GM23338 (cell line): ENCODE results near the gene HIC2. TPM values are rescaled to one million over a fixed set of nuclear protein-coding genes. Genes with fewer than 3 reads are reported as not detected.
"Not testable (repeated sequence)": the region's sequence is repeated elsewhere in the genome, so short reads cannot be mapped to it uniquely, and the experiment has no call there.

ENCODE experiments used
- ATAC-seq: fragments of 200-7000 bp; cut with Tn5 transposase; 3 replicates; pipeline ENCODE4 v1.9.1; 2020
- DNase-seq: peaks from one replicate; pipeline ENCODE4 v3.0.0-alpha.2; 2015; ENCODE audit warnings: low spot score
- H2AFZ ChIP-seq: fragments of 200-600 bp; sonication (generic); 2 replicates; pipeline ENCODE4 v1.8.0; 2016; ENCODE audit warnings: antibody characterized with exemption, mild to moderate bottlenecking, moderate library complexity
- H3F3A ChIP-seq: fragments of 200-600 bp; sonication (generic); replicated peaks from 2 replicates; pipeline ENCODE4 v1.8.0; 2017; ENCODE audit warnings: antibody characterized with exemption, mixed run types, low read depth
- H3K27ac ChIP-seq: fragments of 200-600 bp; sonication (generic); 2 replicates; pipeline ENCODE4 v1.6.1; 2016; ENCODE audit warnings: low read depth
- H3K27me3 ChIP-seq: fragments of 200-600 bp; sonication (generic); 2 replicates; pipeline ENCODE4 v1.8.0; 2016; ENCODE audit warnings: mild to moderate bottlenecking, mixed run types, moderate library complexity; ENCODE audit not compliant: insufficient read depth
- H3K36me3 ChIP-seq: fragments of 200-600 bp; sonication (generic); 2 replicates; pipeline ENCODE4 v1.8.0; 2016; ENCODE audit warnings: mild to moderate bottlenecking; ENCODE audit not compliant: insufficient read depth
- H3K4me1 ChIP-seq: fragments of 200-600 bp; sonication (generic); 2 replicates; pipeline ENCODE4 v1.8.0; 2016; ENCODE audit warnings: mild to moderate bottlenecking, moderate library complexity; ENCODE audit not compliant: insufficient read depth
- H3K4me2 ChIP-seq: fragments of 200-600 bp; sonication (generic); 2 replicates; pipeline ENCODE4 v1.7.1; 2017; ENCODE audit warnings: mixed run types
- H3K4me3 ChIP-seq: fragments of 200-600 bp; sonication (generic); 2 replicates; pipeline ENCODE4 v1.6.1; 2016; ENCODE audit warnings: mixed run types
- H3K79me2 ChIP-seq: fragments of 200-600 bp; sonication (generic); replicated peaks from 2 replicates; pipeline ENCODE4 v1.8.0; 2017; ENCODE audit warnings: mild to moderate bottlenecking; ENCODE audit not compliant: insufficient read depth
- H3K9me2 ChIP-seq: fragments of 200-600 bp; sonication (generic); 2 replicates; pipeline ENCODE4 v1.8.0; 2017; ENCODE audit not compliant: insufficient read depth
- H4K20me1 ChIP-seq: fragments of 200-600 bp; sonication (generic); replicated peaks from 2 replicates; pipeline ENCODE4 v1.8.0; 2017; ENCODE audit warnings: mild to moderate bottlenecking; ENCODE audit not compliant: insufficient read depth
- H3K27ac Mint-ChIP-seq: 2 replicates; pipeline ENCODE4 v1.8.0; 2020; ENCODE audit warnings: inconsistent platforms, mild to moderate bottlenecking, moderate library complexity, mixed read lengths
- H3K27me3 Mint-ChIP-seq: 3 replicates; pipeline ENCODE4 v1.8.0; 2022; ENCODE audit warnings: low read depth, mild to moderate bottlenecking, moderate library complexity, mixed read lengths, inconsistent platforms; ENCODE audit not compliant: insufficient read depth, poor library complexity
- H3K36me3 Mint-ChIP-seq: 3 replicates; pipeline ENCODE4 v1.8.0; 2021; ENCODE audit warnings: low read depth, mild to moderate bottlenecking, inconsistent platforms, moderate library complexity, mixed read lengths
- H3K4me1 Mint-ChIP-seq: 3 replicates; pipeline ENCODE4 v1.8.0; 2020; ENCODE audit warnings: mild to moderate bottlenecking, inconsistent platforms, mixed read lengths
- H3K4me3 Mint-ChIP-seq: 3 replicates; pipeline ENCODE4 v1.8.0; 2021; ENCODE audit warnings: moderate library complexity, mild to moderate bottlenecking, inconsistent platforms, mixed read lengths
- H3K9me3 Mint-ChIP-seq: 3 replicates; pipeline ENCODE4 v1.8.0; 2020; ENCODE audit warnings: moderate library complexity, mild to moderate bottlenecking, inconsistent platforms, mixed read lengths
- polyA plus RNA-seq: library from polyadenylated mRNA; unstranded; fragments of >200 nt; fragmentation: Nextera tagmentation; extraction: Ambion mirVana; gene quantifications from 2 replicates; pipeline ENCODE4 v1.2.1, GENCODE V29; 2016
- total RNA-seq: library from RNA; depleted of rRNA; stranded (reverse); fragments of >200 nt; shearing (Covaris generic); gene quantifications from 2 replicates; pipeline ENCODE4 v1.2.3, GENCODE V29; 2014

Gene HIC2
- total and polyA plus RNA-seq, 2 experiments from 2014 or later: 8.0 to 34.0 TPM

DNA sequence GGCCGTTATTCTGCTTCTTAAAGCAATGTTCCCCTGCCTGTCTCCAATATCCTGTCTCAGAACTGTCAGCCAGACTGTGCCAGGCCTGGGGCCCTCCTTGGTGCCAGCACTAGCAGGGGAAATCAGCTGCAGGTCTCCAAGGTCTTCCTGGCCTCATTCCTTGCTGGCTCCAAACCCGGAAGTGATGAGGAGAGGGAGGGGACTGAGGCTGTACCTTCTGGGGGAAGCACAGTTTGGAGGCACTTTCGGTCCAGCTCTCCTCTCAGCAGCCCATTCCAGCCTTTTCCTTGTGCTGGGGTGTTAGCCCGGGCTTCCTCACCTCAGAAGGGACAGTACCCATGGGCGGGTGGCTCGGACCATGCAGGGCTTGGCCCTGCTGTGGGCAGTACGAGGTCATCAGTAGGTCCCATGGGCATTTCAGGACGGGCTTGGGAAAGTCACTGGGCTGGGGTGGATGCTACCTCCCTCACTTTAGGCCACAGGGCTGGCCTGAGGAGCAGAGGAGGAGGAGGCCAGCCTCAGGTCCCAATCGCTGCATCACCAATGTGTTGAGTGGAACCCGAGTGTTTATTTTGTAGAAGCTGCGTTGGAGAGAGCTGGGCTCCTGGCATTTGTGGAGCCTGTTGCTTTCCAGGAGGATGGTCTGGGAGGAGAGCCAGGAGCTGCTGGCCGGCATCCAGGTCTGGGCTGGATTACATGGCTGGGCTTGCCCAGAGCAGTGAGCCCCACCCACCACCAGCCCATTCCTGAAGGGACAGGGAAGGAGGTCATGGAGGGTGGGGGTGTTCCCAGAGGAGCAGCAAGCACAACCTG is 19.0 kb downstream of the HIC2 start:
- not testable (repeated sequence) for H3F3A ChIP-seq, H3K4me3 ChIP-seq, H3K27ac ChIP-seq, H3K36me3 ChIP-seq, H3K27ac Mint-ChIP-seq, H3K27me3 ChIP-seq, H3K4me3 Mint-ChIP-seq, H3K36me3 Mint-ChIP-seq, H3K27me3 Mint-ChIP-seq, H2AFZ ChIP-seq, H4K20me1 ChIP-seq, DNase-seq, H3K9me3 Mint-ChIP-seq, H3K9me2 ChIP-seq, H3K4me1 Mint-ChIP-seq, H3K4me2 ChIP-seq, H3K4me1 ChIP-seq, ATAC-seq, H3K79me2 ChIP-seq

DNA sequence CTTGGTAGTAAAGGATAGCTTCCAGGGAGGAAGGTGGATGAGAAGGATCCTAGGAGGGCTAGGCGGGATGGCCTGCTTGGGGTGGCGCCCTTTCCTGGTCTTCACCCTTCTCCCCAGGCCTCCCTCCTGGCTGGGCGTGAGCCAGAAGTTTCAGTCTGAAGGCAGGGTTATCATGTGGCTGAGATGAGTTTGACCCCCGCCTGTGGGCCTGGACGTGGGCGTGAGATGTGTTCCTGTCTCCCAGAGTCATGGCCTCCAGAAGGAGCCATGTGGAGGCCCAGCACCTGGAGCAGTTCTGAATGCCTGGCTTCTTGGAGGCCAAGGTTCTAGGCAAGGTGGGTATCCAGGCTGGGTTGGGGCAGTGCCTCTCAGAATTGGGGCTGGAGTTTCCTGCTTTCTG is 20.8 kb downstream of the HIC2 start:
- not testable (repeated sequence) for ATAC-seq, H3K4me1 ChIP-seq, DNase-seq

DNA sequence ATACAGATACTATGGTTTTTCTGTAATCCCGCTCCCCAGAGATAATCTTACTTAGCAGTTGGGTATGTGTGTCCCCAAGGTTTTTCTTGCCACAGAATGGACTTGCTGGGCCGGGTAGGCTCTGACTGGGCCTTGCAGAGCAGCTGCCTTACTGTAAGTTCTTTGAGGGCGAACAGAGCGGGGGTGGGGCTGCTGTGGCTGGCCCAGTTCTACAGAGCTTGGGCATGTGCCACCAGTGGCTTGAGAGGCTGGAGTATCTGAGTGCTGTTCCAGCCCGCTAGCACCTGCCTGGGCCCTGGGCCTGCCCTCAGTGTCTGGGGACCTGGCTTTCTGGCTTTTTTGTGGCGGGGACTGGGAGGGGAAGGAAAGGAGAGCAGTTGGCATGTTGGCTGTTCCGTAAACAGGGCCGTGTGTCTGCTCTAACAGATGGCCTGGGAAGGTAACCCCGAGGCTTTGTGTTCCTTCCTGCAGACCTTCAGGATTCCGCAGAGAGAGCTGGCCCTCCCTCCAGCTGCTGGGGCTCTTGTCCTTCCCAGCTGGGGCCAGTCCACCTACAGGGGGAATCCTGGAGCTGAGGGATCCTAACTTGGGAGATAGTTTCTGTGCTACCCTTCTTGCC is 23.0 kb downstream of the HIC2 start:
- H3K4me3 ChIP-seq, H3K27ac ChIP-seq, H3K9me2 ChIP-seq, H2AFZ ChIP-seq, H3F3A ChIP-seq, H3K4me1 ChIP-seq, H3K27me3 Mint-ChIP-seq, H4K20me1 ChIP-seq, H3K36me3 Mint-ChIP-seq, H3K36me3 ChIP-seq, H3K9me3 Mint-ChIP-seq, H3K4me2 ChIP-seq, H3K27me3 ChIP-seq, H3K4me3 Mint-ChIP-seq, H3K27ac Mint-ChIP-seq, DNase-seq: not testable (repeated sequence)
- ATAC-seq: peak; percentile 7
- H3K79me2 ChIP-seq: peaks cover 10% of the 10 kb centered on the region; the same call in 1 of the 2 replicates
- peaks cover 13% of the 10 kb centered on the region for H3K4me1 Mint-ChIP-seq

More for the DNA sequence above, 20.8 kb downstream of the HIC2 start:
- H3K36me3 Mint-ChIP-seq, H3K4me3 ChIP-seq, H3K36me3 ChIP-seq, H3K4me1 Mint-ChIP-seq, H3K4me2 ChIP-seq, H3K4me3 Mint-ChIP-seq, H3K27me3 ChIP-seq, H3K27ac ChIP-seq, H3K9me3 Mint-ChIP-seq, H3K79me2 ChIP-seq, H2AFZ ChIP-seq, H4K20me1 ChIP-seq, H3F3A ChIP-seq, H3K27me3 Mint-ChIP-seq, H3K27ac Mint-ChIP-seq, H3K9me2 ChIP-seq: not testable (repeated sequence)

DNA sequence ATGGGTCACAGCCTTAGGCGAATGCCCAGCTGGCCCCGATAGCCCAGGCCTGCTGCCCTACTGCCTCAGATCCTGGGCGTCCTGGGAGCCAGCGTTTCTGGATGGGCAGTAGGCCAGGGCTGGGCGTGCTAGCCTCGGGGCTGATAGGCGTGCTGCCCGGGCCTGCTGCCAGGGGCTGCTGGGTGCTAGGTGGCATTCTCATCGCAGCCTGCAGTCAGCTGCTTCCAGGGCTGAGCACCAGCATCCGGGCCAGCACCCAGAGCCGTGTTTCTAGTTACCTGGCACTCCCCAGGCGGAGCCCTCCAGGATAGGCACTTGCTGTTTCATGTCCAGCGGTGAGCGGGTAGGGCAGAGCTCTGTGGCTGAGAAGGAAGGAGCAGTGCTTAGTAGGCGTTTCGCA is 23.5 kb downstream of the HIC2 start:
- H3K9me3 Mint-ChIP-seq, H3K4me2 ChIP-seq, H3K36me3 ChIP-seq, H3F3A ChIP-seq, H3K9me2 ChIP-seq, H4K20me1 ChIP-seq, H2AFZ ChIP-seq, H3K27ac ChIP-seq, H3K4me1 ChIP-seq, H3K27me3 ChIP-seq, H3K36me3 Mint-ChIP-seq, H3K4me3 ChIP-seq, H3K27me3 Mint-ChIP-seq, ATAC-seq, DNase-seq, H3K4me3 Mint-ChIP-seq, H3K27ac Mint-ChIP-seq: not testable (repeated sequence)
- H3K4me1 Mint-ChIP-seq: peaks cover 13% of the 10 kb centered on the region
- H3K79me2 ChIP-seq: peaks cover 10% of the 10 kb centered on the region; the same call in 1 of the 2 replicates

DNA sequence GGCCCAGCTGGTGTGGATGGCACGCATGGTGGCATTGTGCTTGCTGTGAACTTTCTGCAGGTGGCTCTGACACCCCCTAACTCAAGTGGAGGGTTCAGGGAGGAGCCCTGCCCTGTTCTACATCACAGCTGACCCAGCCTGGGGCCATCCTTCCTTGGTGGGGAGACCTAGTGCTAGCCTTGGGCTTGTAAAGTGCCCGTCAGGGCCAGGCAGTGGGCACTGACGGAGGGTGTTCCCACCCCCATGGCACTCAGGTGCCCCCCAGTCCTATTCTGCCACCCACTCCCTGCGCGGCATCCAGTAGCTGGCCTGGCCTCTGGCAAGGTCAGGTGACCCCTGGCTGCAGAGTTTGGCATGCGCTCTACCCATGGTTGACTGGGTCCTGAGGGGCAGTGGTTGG is 24.0 kb downstream of the HIC2 start:
- H4K20me1 ChIP-seq: not testable (repeated sequence)

DNA sequence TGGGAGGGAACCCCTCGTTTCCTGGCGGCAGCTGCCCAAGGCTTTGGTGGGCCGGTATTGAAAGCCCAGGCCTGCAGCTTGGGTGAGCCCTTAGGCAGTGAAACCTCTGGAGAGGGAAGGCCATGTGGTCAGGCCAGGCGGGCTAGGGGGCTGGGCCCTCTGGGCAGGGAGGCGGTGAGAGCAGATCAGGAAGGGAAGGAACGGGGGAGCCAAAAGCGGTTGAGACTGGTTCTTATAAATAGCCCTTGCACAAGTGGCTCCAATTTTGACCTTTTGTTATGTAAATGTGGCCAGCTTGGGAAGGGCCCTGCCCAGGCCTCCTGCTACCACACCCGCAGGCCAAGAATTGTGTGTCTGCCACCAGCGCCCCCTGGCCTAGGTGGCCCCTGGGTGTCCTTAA is 25.0 kb downstream of the HIC2 start:
- not testable (repeated sequence) for H3K9me3 Mint-ChIP-seq, H3K27me3 Mint-ChIP-seq, H4K20me1 ChIP-seq, H3K4me3 Mint-ChIP-seq, H3F3A ChIP-seq, DNase-seq, H3K9me2 ChIP-seq, H3K27ac Mint-ChIP-seq, H3K4me2 ChIP-seq, H3K4me1 ChIP-seq, H3K4me3 ChIP-seq, H3K27ac ChIP-seq, H2AFZ ChIP-seq, H3K36me3 ChIP-seq, H3K27me3 ChIP-seq
- H3K79me2 ChIP-seq: peaks cover 10% of the 10 kb centered on the region; the same call in 1 of the 2 replicates
- peaks cover 14% of the 10 kb centered on the region; the same call in 2 of the 3 replicates for H3K36me3 Mint-ChIP-seq
- H3K4me1 Mint-ChIP-seq: peaks cover 13% of the 10 kb centered on the region
- ATAC-seq: peak; percentile 62

More for the DNA sequence above, 24.0 kb downstream of the HIC2 start:
- not testable (repeated sequence) for ATAC-seq, H3K27me3 Mint-ChIP-seq, H3K27me3 ChIP-seq, H3K9me3 Mint-ChIP-seq, DNase-seq, H2AFZ ChIP-seq, H3K4me2 ChIP-seq, H3K36me3 ChIP-seq, H3K4me3 Mint-ChIP-seq, H3K27ac Mint-ChIP-seq, H3F3A ChIP-seq, H3K9me2 ChIP-seq, H3K27ac ChIP-seq, H3K4me1 ChIP-seq, H3K4me3 ChIP-seq
- Mint-ChIP-seq H3K4me1 (peaks cover 13% of the 10 kb centered on the region), H3K36me3 (peaks cover 10% of the 10 kb centered on the region; the same call in 1 of the 3 replicates)
- H3K79me2 ChIP-seq: peaks cover 10% of the 10 kb centered on the region; the same call in 1 of the 2 replicates
